Caco-2 (cell line): ENCODE measurements around the gene APLP1. TPM values are rescaled to one million over a fixed set of nuclear protein-coding genes. Genes with fewer than 3 reads are reported as not detected.

Source experiments
- BruUV-seq: library from RNA; stranded (reverse); fragments of 400-500 nt; replicated peaks from 2 replicates; lab custom pipeline; 2021; lab: Mats Ljungman, UMichigan
- CTCF ChIA-PET: fragments of 300-600 bp; sonication (Branson Sonifier 250); formaldehyde crosslinking; loops from one replicate; lab custom pipeline; 2022; ENCODE audit warnings: antibody characterized with exemption; lab: Charles Lee
- POLR2A ChIA-PET: fragments of 300-600 bp; sonication (Branson Sonifier 250); formaldehyde crosslinking; loops from one replicate; lab custom pipeline; 2022; ENCODE audit warnings: antibody characterized with exemption; lab: Charles Lee
- DNase-seq, 2 experiments: peaks; one replicate each; pipeline versions ENCODE4 v3.0.0 to v3.0.0-alpha.2; 2020 to 2022
- H3K27me3 ChIP-seq: replicated peaks from 2 replicates; pipeline ENCODE4 v1.6.0; 2011; ENCODE audit warnings: low read length; ENCODE audit not compliant: control insufficient read depth, insufficient read depth
- H3K36me3 ChIP-seq: 2 replicates; pipeline ENCODE4 v1.5.1; 2011; ENCODE audit warnings: low read length; ENCODE audit not compliant: control insufficient read depth, insufficient read depth
- H3K4me1 ChIP-seq: fragments of 250-450 bp; sonication (Bioruptor Pico); 2 replicates; pipeline ENCODE4 v1.5.1; 2020; ENCODE audit warnings: mild to moderate bottlenecking
- H3K4me3 ChIP-seq: 2 replicates; pipeline ENCODE4 v1.5.1; 2011; ENCODE audit warnings: low read depth, mild to moderate bottlenecking, control low read depth, low read length
- H3K9me3 ChIP-seq: fragments of 250-450 bp; sonication (Bioruptor Pico); 2 replicates; pipeline ENCODE4 v1.5.1; 2020; ENCODE audit warnings: mild to moderate bottlenecking, moderate library complexity
- H3K27ac Mint-ChIP-seq: one replicate; pipeline ENCODE4 v1.8.0; 2022; ENCODE audit warnings: mixed read lengths; ENCODE audit not compliant: unreplicated experiment
- H3K27me3 Mint-ChIP-seq: one replicate; pipeline ENCODE4 v1.8.0; 2022; ENCODE audit warnings: mixed read lengths; ENCODE audit not compliant: insufficient read depth, unreplicated experiment
- H3K36me3 Mint-ChIP-seq: one replicate; pipeline ENCODE4 v1.8.0; 2022; ENCODE audit warnings: mild to moderate bottlenecking, mixed read lengths; ENCODE audit not compliant: insufficient read depth, unreplicated experiment
- H3K4me1 Mint-ChIP-seq: one replicate; pipeline ENCODE4 v1.8.0; 2022; ENCODE audit warnings: low read depth, mixed read lengths; ENCODE audit not compliant: unreplicated experiment
- H3K4me3 Mint-ChIP-seq: one replicate; pipeline ENCODE4 v1.8.0; 2022; ENCODE audit warnings: mild to moderate bottlenecking, moderate library complexity, mixed read lengths; ENCODE audit not compliant: unreplicated experiment
- H3K9me3 Mint-ChIP-seq: one replicate; pipeline ENCODE4 v1.8.0; 2022; ENCODE audit warnings: mixed read lengths; ENCODE audit not compliant: unreplicated experiment
- intact Hi-C: fragments of 100-400 bp; cut with micrococcal nuclease; formaldehyde crosslinking; loops from one replicate; pipeline ENCODE4 v1.10.0; 2022; ENCODE audit not compliant: unreplicated experiment
- total RNA-seq: library from RNA; stranded (reverse); gene quantifications from 2 replicates; pipeline ENCODE4 v1.2.3, GENCODE V29; 2022
- TF ChIP-seq, protein P1 (sequence below), 2 experiments: fragments of 200-600 bp in 1 of 2; IDR thresholded peaks; 1 replicate in 1 of 2; 2 replicates in 1 of 2; pipeline versions ENCODE4 v1.5.1 to v1.8.0; 2011 to 2022; ENCODE audit warnings: antibody characterized with exemption in 1 of 2, control low read depth in 1 of 2, inconsistent platforms in 1 of 2, low read depth in 1 of 2, low read length in 1 of 2, mild to moderate bottlenecking in 1 of 2, moderate library complexity in 1 of 2; ENCODE audit not compliant: insufficient read depth in 1 of 2, severe bottlenecking in 1 of 2, unreplicated experiment in 1 of 2

Gene APLP1
- total RNA-seq, 1 experiment from 2014 or later = 6.5 TPM

DNA sequence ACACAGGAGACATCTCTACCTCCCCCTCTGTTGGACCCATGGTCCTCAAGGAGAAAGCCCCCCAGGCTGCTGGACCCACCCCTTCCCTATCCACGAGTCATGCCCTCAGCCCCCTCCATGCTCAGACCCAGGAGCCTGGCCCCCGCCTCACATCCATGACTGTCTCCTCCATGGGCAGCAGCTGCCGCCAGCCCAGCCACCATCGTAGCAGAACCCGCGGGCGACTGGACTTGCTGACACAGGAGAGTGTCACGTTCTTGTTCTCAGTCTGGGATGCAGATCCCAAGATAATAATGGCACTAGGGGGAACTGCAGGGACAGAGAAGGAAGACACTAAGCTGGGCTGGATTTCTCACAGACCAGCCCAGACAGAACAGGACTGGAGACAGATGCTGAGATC is 19.9 kb upstream of the APLP1 start:
- TF ChIP-seq, protein P1, sequence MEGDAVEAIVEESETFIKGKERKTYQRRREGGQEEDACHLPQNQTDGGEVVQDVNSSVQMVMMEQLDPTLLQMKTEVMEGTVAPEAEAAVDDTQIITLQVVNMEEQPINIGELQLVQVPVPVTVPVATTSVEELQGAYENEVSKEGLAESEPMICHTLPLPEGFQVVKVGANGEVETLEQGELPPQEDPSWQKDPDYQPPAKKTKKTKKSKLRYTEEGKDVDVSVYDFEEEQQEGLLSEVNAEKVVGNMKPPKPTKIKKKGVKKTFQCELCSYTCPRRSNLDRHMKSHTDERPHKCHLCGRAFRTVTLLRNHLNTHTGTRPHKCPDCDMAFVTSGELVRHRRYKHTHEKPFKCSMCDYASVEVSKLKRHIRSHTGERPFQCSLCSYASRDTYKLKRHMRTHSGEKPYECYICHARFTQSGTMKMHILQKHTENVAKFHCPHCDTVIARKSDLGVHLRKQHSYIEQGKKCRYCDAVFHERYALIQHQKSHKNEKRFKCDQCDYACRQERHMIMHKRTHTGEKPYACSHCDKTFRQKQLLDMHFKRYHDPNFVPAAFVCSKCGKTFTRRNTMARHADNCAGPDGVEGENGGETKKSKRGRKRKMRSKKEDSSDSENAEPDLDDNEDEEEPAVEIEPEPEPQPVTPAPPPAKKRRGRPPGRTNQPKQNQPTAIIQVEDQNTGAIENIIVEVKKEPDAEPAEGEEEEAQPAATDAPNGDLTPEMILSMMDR (IDR thresholded peaks at IDR 0.05; ENCODE audit: insufficient read depth in 1 of 2, low read depth in 1 of 2, low read length in 1 of 2, severe bottlenecking in 1 of 2, unreplicated experiment in 1 of 2) = no peak
- H3K4me1 Mint-ChIP-seq = peaks cover 22% of the 10 kb centered on the region
- no peaks in the 10 kb centered on the region for H3K9me3 Mint-ChIP-seq
- ChIA-PET CTCF (no interaction called here), POLR2A (no interaction called here)
- no peak overlapping the region for H3K4me3 Mint-ChIP-seq
- H3K27ac Mint-ChIP-seq = no peak overlapping the region
- no TSS peak for BruUV-seq
- H3K9me3 ChIP-seq = no peaks in the 10 kb centered on the region
- peaks cover 12% of the 10 kb centered on the region for H3K4me1 ChIP-seq
- intact Hi-C loops = no loop called here
- no peaks in the 10 kb centered on the region for H3K36me3 ChIP-seq
- no peak overlapping the region for H3K4me3 ChIP-seq
- no peaks in the 10 kb centered on the region for H3K27me3 ChIP-seq
- no peak for DNase-seq
- peaks cover 27% of the 10 kb centered on the region for H3K27me3 Mint-ChIP-seq
- peaks cover 4% of the 10 kb centered on the region for H3K36me3 Mint-ChIP-seq

GRCh38 chr19:35848919-35849505 is 19.4 kb upstream of the APLP1 start:
- peaks cover 27% of the 10 kb centered on the region for H3K27me3 Mint-ChIP-seq
- H3K36me3 Mint-ChIP-seq = peaks cover 4% of the 10 kb centered on the region
- ChIA-PET POLR2A (no interaction called here), CTCF (no interaction called here)
- TF ChIP-seq, protein P1 (IDR thresholded peaks at IDR 0.05; ENCODE audit: insufficient read depth in 1 of 2, low read depth in 1 of 2, low read length in 1 of 2, severe bottlenecking in 1 of 2, unreplicated experiment in 1 of 2) = no peak
- peaks cover 11% of the 10 kb centered on the region for H3K4me1 ChIP-seq
- no peak for DNase-seq
- no peaks in the 10 kb centered on the region for H3K36me3 ChIP-seq
- no peaks in the 10 kb centered on the region for H3K9me3 Mint-ChIP-seq
- peaks cover 22% of the 10 kb centered on the region for H3K4me1 Mint-ChIP-seq
- H3K27me3 ChIP-seq = no peaks in the 10 kb centered on the region
- H3K4me3 ChIP-seq = no peak overlapping the region
- intact Hi-C loops = no loop called here
- no peaks in the 10 kb centered on the region for H3K9me3 ChIP-seq
- no peak overlapping the region for H3K27ac Mint-ChIP-seq
- no TSS peak for BruUV-seq
- no peak overlapping the region for H3K4me3 Mint-ChIP-seq

DNA sequence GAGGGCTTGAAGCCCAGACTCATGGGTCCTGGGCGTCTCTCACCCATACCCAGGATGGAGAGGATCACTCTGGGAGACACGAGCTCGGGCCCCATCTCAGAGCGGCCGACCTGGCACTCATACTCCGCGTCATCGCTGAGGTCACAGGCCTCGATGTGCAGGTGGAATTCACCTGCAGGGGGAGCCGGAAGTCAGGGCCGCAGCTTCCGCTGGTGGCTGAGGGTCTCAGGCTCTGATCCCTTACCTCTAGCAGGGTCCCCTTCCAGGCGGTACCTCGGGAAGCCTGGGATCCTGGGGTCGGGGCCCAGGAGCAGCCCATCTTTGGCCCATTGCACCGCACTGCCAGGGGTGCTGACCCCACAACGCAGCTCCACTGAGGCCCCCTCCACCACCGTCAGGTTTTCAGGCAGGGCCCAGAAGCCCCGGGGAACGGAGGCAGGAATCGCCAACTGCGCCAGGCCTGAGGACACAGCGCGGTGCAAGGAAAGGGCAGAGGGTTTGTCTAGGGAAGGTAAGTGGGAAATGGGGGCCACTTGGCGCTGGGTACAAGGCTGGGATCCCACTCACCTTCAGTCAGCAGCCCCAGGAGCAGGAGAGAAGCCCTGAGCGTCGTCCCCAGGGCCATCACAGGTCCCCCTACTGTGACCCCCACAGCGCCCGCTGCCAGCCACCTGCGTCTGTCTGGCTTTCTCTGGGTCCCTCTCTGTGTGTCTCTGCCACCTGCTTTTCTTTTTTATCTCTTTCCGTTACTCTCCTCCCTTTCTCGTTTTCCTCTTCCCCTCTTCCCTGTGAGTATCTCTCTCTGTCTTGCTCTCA is 17.0 kb upstream of the APLP1 start:
- ChIA-PET POLR2A (no interaction called here), CTCF (interaction anchor here (0.7 to 1.2 kb wide), 4 partner anchors 9 to 80 kb away, joined by 3 to 5 read pairs (median 3); no protein-coding TSS in a partner anchor)
- Mint-ChIP-seq H3K9me3 (no peaks in the 10 kb centered on the region), H3K36me3 (peaks cover 4% of the 10 kb centered on the region), H3K27me3 (peaks cover 23% of the 10 kb centered on the region), H3K4me3 (no peak overlapping the region), H3K27ac (no peak overlapping the region), H3K4me1 (peaks cover 11% of the 10 kb centered on the region)
- peaks cover 10% of the 10 kb centered on the region for H3K4me1 ChIP-seq
- no peaks in the 10 kb centered on the region for H3K36me3 ChIP-seq
- H3K4me3 ChIP-seq = no peak overlapping the region
- intact Hi-C loops = no loop called here
- no TSS peak for BruUV-seq
- H3K9me3 ChIP-seq = no peaks in the 10 kb centered on the region
- DNase-seq = peak in 1 of 2 experiments; percentile 63
- TF ChIP-seq, protein P1 (IDR thresholded peaks at IDR 0.05; ENCODE audit: insufficient read depth in 1 of 2, low read depth in 1 of 2, low read length in 1 of 2, severe bottlenecking in 1 of 2, unreplicated experiment in 1 of 2) = peak; percentile 53 to 67
- H3K27me3 ChIP-seq = no peaks in the 10 kb centered on the region
